NCI-H82 (cell line): ENCODE measurements around the gene MROH7.

Experiments
- DNase-seq: peaks from one replicate; lab custom pipeline; 2025; lab: John Stamatoyannopoulos, UW

The MROH7 gene

DNA sequence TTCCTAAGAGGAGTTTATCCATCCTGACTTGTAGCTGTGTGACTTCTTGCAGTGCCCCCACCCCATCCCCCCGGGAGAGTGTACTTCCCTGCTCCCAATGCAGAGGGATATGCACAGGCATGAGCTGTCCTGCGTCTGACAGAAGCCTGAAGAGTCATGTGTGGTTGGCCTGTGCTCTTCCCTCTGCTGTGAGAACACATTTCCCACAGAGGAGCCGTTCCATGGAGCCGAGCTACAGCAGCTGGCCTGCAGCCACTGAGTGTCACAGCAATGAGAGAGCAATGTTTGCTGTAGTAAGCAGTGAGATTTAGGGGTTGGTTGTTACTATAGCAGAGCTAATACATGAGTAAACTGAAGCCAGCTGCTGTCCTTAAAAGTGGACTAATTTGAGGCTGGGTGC lies 100.7 kb downstream of the MROH7 start:
- no peak for DNase-seq

- DNase-seq: no peak
These were observed 102.0 kb downstream of the MROH7 start for GRCh38 chr1:54743416-54744226.

DNA sequence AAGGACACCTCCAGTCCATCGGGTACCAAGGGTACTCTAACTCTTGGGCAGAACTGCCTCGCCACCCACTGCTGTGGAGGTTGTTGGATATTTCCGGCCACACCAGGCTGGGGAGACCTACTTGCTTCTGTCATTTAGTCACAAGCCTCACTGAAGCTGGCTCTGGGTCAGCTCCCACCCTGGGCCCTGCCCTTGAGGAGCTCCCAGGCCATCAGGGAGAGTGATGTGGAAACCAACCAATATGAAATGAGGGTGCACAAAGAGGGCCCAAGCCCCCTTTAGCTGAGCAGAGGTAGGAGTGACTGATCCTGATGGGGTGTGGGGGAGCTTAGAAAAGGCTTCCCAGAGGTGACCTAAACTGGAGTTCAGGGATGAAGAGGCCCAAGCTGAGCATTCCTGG lies 103.1 kb downstream of the MROH7 start:
- DNase-seq: no peak

- no peak for DNase-seq
These were observed 103.7 kb downstream of the MROH7 start for GRCh38 chr1:54745274-54745673.

- DNase-seq: no peak
These were observed 104.3 kb downstream of the MROH7 start for GRCh38 chr1:54745864-54746263.

- no peak for DNase-seq
These were observed 106.7 kb downstream of the MROH7 start for GRCh38 chr1:54748094-54748835.

GRCh38 chr1:54750596-54750995 lies 109.0 kb downstream of the MROH7 start:
- no peak for DNase-seq

- no peak for DNase-seq
These were observed 109.8 kb downstream of the MROH7 start for GRCh38 chr1:54751426-54751825.

- DNase-seq: no peak
These were observed 112.5 kb downstream of the MROH7 start for GRCh38 chr1:54754045-54754444.

GRCh38 chr1:54754486-54755285 lies 113.1 kb downstream of the MROH7 start:
- DNase-seq: no peak

- no peak for DNase-seq
These were observed 116.2 kb downstream of the MROH7 start for GRCh38 chr1:54757833-54758232.

GRCh38 chr1:54758678-54759348 lies 117.2 kb downstream of the MROH7 start:
- DNase-seq: no peak
